GM21529 (cell line): ENCODE results near the gene ARHGAP24.
"Not testable (repeated sequence)": the region's sequence is repeated elsewhere in the genome, so short reads cannot be mapped to it uniquely, and the experiment has no call there.

Experiments
- ATAC-seq: cut with Tn5 transposase; IDR thresholded peaks from one replicate; pipeline ENCODE4 v1.9.1; 2021; ENCODE audit not compliant: unreplicated experiment

ARHGAP24 gene

GRCh38 chr4:85642356-85643100, 167.6 kb downstream of the ARHGAP24 start:
- peak; percentile 44 for ATAC-seq

DNA sequence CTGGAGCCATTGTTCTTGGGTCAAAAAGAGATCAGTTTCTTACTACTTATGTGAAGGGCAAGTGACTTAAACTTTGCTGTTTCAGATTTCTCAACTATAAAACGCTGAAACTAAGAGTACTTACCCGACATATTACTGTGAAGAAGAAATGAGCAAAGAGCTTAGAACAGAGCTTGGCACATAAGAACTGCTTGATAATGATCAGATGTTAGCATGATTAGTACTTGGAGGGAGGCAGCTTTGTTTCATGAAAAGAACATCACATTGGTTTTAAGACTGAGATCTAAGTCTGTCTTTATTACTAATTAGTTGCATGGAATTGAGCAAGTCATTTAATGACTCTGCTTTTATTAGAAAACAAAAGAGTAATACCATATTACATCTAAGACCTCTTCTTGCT, 169.1 kb downstream of the ARHGAP24 start:
- no peak for ATAC-seq

DNA sequence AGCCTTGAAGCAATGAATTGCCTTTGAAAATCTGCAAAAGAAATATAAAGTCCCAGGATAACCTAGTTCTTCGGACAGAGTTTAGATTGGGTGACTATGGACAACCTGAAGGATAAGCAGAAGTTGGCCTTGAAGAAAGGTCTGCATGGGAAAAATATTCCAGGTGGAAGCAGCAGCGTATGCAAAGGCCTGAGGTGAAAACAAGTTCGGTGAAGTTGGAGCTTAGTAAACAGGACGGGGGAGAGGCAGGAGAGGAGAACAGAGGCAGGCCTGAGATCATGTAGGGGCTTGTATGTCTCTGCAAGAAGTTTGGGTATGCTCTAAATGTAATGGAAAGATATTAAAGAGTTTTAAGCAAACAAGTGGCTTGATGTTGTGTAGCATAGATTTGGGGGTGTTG, 176.0 kb downstream of the ARHGAP24 start:
- no peak for ATAC-seq

DNA sequence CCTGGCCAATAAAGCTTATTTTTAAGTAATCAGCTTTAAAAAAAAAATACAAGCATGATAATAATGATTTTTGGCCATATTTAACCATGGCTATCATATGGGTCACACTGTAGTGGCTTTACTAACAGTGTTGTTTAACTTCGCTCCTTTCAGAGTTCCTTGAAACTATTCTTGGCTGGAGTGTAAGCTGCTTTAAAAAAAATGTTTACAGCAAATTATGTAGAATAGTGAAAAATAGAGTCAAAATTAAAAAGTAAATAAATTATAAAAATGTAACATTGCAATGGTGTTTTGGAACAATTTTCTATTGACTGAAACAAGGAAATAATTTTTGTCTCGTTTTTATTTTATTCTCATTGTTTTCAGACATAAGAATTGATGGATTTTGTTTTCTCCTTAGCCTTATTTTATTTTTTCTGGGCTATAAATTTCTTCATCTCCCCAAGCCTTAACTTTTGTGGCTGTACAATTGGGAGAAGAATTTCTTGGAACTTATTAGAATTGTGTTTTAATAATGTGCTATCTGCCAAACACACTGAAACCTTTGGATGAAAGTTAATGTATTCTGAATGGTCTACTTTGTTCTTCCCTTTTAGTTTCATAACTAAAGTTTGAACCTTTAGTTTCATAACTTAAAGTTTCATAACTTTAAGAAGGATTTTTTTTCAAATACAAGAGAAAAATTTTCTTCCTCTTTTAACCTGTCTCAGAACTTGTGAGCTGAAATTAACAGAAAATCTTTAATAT, 182.0 kb downstream of the ARHGAP24 start:
- no peak for ATAC-seq

- ATAC-seq, result no peak
These were observed 184.0 kb downstream of the ARHGAP24 start for GRCh38 chr4:85658766-85659439.

DNA sequence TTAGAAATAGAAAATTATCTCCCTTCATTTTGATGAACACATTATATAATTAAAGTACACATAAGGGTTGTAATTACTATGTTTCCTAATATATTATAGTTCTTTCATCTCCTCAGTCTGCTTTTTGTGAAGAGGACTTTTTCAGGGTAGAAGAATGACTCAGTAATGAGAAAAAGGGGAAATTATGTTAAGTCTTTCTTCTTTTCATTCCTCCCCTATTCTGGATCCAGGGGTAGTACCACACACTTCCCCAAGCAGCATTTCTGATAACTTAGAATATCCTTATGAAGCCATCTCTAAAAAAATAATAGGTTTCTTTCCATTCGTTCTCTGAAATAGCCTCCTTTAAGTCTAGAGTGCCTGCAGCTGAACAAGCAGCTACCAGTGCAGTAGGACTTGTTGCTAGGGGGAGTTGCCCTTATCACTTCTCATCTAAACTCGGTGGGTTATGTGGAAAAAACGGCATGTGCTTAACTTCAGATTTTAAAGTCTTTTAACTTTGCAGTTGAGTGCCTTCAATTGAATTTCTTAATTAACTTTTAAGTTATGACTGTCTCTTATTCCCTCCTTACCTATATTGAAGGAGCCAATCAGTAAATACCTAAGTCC, 184.8 kb downstream of the ARHGAP24 start:
- peak; percentile 30 for ATAC-seq

- ATAC-seq, result not testable (repeated sequence)
These were observed 191.7 kb downstream of the ARHGAP24 start for GRCh38 chr4:85666625-85667024.

DNA sequence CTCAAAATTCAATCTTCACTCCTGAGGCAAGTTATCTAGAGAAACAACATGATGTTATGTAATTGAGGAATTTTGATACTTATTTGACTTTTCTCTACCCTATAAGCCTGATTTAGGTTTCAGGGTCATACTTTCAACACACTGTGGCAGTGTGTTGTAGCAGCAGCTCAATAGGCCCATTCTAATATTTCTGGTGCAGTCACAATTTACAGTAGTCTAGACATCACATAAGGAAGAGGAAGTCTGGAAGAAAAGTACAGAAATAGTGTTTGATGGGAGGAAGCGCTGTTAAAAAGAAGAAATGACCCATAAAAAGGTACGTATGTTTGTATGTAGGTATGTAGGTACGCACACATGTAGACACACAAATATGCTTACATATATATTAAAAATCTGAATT, 194.3 kb downstream of the ARHGAP24 start:
- ATAC-seq, result no peak

DNA sequence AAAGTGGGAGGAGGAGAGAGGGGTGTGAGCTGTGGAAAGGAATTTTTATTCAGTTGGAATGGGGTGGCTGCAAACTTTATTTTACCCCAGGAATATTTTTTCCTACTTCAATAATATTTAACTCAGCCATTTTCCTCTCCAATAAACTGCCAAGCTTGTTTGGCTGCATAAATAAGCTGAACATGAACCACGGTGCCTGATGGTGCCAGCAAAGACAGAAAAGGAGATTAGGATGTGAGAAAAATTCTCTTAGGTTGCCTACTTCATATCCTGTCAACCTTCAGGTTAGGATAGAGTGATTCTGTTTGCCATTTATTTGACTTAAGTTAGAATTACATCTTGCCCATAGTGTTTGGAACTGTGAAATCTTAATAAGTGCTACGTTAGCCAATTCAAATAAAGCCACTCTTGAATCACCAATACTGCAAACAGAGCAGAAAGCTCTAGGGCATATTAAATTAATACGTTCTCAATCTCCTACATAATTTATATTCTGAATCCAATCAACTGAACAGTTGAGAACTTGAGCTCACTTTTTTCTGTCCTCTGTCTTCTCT, 195.1 kb downstream of the ARHGAP24 start:
- ATAC-seq, result no peak

DNA sequence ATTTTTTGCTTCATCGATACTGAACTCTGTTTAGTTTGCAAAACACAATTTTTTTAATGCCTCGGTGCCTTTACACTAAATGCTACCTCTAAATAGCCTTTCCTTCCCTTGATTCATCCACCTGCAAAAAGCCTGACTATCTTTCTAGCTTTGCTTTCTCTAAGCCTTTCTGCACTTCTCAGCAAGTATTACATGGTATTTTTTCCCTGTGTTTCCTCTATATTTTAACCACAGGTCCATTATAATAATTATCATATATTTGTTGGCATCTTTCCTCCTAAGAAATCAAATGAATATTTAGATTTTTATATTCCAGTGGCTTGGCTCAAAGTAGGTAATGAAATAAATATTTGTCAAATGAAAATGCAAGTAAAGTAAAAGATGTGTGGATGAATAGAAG, 196.2 kb downstream of the ARHGAP24 start:
- no peak for ATAC-seq

DNA sequence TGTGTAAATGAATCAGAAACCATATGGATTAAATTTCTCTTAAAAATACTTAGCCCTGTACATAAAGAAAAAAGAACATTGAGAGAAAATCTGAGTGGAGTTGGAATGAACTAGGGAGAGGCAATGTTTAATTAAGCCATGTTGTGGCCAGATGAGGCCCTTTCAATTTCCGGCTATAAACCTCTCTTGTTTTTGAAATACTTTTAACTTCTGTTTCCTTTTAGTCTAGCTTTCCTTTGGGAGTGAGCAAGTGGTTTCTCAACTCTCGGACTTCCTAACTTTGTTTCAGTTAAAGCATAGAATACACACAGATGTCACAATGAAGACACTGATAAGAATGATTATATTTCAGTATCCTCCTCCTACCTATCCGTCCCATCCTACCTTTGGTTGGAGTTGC, 197.2 kb downstream of the ARHGAP24 start:
- ATAC-seq, result no peak

DNA sequence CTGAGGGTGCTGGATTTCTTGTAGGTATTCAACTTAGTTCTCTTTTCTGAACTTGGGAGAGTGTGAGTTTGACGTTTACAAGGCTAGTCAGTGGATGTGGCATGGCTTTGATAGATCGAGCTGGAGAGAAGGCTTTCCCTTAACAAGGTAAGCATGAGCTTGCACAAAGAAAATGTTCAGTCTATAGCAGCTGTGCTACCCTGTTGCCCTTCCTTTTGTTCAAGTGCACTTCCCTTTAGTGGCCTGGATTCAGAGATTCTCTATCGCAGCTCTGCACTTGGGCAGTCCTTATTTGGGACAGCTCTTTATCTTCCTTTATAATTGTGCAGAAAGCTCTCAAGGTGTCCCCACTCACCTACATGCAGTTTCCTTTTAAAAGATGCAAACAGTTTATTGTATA, 198.0 kb downstream of the ARHGAP24 start:
- ATAC-seq, result no peak

GRCh38 chr4:85673540-85673939, 198.6 kb downstream of the ARHGAP24 start:
- ATAC-seq, result peak; percentile 41

DNA sequence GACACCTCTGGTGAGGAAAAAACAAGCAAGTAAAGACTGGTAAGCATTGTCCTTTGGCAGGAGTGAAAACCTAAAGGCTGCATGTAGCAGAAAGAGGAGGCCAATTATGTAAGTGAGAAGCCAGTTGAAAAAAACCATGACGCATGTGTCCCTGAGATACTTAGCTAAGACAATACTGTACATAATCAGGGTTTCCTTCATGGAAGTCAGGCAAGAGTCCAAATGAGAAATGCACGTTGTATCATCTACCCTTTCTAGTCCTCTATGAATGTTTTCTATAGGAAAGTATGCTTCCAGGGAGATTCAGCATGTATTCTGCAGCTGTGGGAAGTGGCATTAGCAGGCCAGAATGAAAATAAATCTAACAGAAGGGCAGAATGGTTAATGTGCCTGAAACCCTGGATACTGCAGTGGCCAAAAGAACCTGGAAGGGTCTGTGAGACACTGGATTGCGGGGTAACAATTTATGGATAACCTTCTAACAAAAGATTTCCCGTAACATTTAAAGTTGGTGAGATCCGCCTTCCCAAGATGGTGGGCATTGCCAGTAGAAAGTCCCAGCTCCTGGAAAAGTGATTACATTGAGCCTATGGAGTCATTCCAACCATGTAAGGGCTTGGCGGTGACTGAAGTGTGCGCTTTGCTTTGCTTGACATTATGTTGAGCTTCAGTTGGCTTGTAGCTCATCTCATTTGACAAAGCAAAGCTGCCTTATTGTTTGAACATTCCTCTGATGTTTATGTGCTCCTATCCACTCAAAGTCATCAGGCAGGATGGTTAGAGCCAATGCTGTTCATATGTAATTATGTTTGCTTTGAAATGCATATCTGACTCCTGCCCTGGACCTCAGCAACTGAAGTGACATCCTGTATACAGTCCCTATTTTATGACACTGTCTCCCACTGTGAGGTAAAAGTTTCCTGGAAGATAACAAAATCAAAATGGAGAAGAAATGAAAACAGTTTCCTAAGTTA, 200.4 kb downstream of the ARHGAP24 start:
- ATAC-seq, result no peak

GRCh38 chr4:85676050-85676425, 201.1 kb downstream of the ARHGAP24 start:
- no peak for ATAC-seq

- ATAC-seq, result no peak
These were observed 202.1 kb downstream of the ARHGAP24 start for GRCh38 chr4:85676850-85677590.

- peak; percentile 70 for ATAC-seq
These were observed 206.3 kb downstream of the ARHGAP24 start for GRCh38 chr4:85681221-85681657.

- no peak for ATAC-seq
These were observed 207.0 kb downstream of the ARHGAP24 start for GRCh38 chr4:85681921-85682320.

DNA sequence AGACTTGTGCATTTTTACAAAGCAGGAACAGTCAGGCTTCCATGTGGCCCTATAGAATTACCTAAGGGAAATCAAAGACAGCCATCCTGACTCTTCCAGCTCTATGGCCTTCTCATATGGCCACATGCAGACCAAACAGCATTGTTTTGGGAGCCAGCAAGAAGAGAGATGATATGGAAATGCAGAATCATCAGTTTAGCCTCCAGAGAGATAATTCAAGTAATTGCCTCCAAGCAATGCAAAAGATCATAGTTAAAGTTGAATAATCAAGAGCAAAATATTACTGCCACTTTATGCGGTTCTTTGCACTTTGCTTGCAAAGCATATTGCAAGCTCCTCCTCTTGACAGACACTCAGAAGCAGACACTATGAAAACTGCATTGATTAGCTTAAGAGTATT, 207.4 kb downstream of the ARHGAP24 start:
- ATAC-seq, result no peak
